Measurements from ENCODE around the gene TNFSF15.
"Not testable (repeated sequence)": the region's sequence is repeated elsewhere in the genome, so short reads cannot be mapped to it uniquely, and the experiment has no call there.

Gene TNFSF15

DNA sequence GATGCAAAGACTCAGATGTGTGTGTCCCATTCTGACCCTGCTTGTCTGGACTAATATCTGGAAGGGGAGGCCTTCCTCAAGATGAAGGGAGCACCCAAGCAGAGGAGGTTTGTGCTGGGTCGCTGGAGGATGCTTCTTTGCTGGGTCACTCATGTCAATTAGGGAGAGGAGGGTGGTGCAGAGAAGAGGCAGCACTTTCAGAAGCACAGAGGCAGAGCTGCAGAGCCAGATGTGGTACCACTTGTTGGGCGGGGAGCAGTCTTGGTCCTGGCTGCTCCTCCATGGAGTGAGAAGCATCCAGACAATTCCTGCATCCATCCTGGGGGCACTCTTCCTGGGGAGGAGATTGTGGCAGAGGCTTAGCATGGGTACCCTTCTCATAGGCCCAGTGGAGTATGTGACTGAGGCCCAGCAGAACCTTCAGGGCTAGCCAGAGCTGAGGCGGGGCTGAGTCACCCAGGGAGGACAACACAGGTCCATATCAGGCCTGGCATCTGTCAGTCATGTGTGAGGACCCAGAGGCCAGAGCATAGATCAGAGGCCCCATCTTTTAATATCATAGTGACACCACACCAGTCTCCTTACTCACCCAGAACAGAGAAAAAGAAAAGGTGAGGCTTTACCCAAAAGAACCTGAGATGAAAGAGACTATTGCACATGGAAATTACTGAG, 59.8 kb downstream of the TNFSF15 start:
- DNase-seq: no peak

DNA sequence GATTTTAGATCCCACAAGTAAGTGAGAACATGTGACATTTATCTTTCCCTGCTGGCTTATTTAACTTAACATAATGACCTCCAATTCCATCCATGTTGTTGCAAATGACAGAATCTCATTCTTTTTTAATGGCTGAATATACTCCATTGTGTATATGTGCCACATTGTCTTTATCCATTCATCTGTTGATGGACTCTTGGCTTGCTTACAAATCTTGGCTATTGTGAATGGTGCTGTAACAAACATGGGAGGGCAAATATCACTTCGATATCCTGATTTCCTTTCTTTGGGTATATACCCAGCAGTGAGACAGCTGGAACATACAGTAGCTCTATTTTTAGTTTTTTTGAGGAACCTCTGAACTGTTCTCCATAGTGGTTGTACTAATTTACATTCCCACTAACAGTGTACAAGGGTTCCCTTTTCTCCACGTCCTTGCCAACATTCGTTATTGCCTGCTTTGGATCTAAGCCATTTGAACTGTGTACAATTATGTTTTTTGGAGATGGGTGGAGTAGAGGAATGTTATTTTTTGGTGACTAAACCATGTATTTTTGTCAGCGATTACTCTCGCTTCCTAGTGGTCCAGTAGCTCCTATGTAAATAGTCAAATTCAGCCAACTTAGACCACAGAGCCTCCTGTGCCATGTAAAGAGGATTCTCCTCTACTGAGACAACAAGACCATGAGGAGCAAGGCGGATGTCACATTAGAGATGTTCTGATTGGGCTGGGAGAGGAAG, 60.6 kb downstream of the TNFSF15 start:
- no peak for DNase-seq

DNA sequence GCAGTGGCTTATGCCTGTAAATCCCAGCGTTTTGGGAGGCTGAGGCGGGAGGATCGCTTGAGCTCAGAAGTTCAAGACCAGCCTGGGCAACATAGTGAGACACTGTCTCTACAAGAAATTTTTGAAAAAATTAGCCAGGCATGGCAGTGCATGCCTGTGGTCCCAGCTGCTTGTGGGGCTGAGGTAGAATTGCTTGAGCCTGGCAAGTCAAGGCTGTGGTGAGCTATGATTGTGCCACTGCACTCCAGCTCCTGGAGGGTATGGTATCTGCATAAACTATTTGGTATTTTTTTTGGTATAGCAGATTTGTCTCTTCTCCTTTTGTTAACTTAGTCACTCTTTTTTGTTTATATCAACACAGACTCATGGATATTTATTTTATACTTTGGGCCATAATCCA, 62.4 kb downstream of the TNFSF15 start:
- DNase-seq: no peak

DNA sequence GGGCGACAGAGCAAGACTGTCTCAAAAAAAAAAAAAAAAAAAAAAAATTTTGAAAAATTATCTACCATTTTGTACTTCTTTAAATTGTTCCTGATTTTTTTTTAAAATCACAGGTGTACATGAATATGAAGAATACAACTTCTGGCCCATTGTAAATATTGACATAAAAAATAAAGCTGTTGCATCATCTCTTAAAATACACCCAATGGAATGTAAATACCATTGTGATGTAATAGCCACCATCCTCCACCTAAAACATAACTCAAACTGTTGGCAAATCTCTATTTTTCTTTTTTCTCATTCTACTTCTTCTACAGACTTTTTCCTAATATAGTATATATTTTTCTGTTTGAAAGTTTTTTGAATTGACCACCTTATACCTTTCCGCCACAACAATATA, 62.9 kb downstream of the TNFSF15 start:
- DNase-seq: no peak

DNA sequence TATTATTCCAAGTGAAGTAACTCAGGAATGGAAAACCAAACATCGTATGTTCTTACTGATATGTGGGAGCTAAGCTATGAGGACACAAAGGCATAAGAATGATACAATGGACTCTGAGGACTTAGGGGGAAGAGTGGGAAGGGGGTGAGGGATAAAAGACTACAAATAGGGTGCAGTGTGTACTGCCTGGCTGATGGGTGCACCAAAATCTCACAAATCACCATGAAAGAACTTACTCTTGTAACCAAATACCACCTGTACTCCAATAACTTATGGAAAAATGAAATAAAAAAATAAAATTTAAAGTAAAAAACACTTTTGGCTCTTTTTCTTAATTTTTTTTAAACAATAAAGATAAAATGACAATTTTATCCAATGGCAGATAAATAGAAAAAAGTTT, 64.3 kb downstream of the TNFSF15 start:
- not testable (repeated sequence) for DNase-seq

DNA sequence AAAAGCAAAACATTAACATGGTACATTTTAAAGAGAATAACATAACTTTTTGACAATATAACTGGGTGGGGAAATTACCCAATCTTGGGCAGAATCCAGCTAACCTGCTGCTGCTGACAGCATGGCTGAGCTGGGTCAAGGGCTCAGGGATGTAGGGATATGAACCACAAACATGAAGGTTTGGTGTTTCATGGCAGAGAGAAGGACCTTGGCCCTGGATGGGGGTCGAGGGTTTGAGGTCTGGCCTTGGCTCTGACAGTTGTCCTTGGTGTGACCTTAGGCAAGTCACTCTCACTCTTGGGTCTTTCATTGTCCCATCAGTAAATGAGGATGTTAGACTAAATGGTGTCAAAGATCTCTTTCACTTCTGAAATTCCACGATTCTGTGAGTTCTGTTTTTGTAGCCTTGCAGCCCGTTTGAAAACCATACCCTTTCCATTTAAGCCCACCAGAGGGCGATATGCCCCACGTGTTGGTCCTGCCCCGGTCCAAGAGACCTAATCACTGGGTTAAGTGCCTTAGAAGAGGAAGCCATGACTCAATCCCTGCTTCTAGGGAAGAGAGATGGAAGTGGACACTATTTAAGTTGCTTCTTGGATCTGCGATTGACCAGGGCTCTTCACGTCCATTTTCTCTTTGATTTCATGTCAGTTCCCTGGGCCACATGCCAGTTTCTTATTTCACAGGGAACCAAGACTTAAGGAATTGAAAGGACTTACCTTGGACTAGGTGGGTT, 67.1 kb downstream of the TNFSF15 start:
- DNase-seq: peak; percentile 27

DNA sequence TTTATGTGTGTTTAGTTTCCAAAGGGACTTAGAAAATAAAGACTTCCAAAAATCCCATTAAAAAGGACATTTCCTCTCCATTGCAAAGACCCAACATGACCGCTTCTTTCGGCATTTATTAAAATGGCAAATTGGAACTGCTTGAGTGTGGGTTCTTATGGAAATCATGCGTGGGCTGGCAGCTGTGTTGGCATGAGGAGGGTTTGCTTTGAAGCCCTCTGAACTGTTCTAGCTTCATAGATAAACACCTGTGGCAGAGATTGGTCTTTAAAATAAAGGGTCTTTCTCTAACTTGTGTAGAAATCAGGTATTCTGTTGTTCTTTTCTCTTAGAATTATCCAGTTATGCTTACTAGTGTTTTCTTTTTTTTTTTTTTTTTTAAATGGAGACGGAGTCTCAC, 68.0 kb downstream of the TNFSF15 start:
- no peak for DNase-seq

DNA sequence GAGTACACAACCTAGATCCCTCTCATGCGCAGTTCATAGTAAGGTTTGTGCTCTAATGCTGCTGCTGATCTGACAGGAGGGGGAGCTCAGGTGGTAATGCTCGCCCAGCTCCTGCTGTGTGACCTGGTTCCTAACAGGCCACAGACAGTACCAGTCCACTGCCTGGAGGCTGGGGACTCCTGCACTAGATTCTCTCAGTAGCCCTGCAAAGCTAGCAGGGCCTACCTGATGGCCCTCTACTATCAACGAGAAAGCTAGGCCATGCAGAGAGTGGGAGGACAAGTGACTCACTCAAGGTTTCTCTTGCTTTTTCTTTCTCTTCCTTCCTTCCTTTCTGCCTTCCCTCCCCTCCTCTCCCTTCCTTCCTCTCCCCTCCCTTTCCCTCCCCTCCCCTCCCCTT, 68.7 kb downstream of the TNFSF15 start:
- DNase-seq: no peak

DNA sequence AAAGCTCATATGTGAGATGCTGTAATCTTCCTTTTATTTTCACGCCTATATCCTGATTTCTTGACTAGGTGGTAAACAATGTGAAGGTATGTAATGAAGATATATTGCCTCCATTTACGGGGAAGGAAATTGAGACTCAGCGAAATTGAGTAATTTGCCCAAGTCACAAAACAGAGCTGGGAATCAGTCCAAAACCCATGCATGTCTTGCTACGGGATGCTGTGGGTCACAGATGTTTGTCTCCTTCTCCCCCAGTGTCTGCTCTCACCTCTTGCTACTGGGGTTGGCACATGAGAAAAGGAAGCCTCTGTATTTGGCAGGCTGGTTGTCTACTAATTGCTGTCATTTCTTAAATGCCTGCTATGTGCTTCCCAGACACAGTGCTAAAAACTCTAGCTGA, 70.1 kb downstream of the TNFSF15 start:
- no peak for DNase-seq

DNA sequence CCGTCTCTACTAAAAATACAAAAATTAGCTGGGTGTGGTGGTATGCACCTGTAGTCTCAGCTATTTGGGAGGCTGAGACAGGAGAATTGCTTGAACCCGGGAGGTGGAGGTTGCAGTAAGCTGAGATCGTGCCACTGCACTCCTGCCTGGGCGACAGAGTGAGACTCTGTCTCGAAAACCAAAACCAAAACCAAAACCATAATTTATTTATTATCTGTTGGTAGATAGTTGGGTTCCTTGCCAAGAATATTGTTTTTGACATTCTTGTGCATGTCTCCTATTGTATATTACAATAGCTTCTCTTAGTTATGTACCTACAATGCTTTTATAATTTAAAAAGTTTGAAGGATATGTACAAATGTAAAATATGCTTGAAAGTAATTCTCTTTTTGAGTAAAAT, 70.7 kb downstream of the TNFSF15 start:
- DNase-seq: not testable (repeated sequence)
